ENCODE results near the gene NUPR1.

NUPR1 gene

DNA sequence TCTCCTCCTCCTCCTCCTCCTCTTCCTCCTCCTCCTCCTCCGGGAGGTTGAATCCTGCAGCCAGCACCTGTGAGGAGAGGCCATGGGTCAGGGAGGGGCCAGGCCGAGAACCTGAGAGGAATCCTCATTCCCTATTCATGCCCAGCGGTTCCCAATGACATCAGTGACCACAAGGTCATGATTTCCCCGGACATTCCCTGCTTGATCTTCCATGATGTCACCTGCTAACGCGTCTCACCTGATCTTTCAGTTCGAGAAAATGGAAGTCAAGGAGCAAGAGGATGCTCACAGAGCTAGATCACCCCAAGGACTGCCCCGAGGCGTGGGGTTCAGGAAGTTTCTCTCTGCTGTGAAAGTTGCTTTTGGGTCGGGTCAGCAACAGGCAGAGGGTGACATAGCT lies 38.9 kb downstream of the NUPR1 start (continued):
- TF ChIP-seq, protein P1, sequence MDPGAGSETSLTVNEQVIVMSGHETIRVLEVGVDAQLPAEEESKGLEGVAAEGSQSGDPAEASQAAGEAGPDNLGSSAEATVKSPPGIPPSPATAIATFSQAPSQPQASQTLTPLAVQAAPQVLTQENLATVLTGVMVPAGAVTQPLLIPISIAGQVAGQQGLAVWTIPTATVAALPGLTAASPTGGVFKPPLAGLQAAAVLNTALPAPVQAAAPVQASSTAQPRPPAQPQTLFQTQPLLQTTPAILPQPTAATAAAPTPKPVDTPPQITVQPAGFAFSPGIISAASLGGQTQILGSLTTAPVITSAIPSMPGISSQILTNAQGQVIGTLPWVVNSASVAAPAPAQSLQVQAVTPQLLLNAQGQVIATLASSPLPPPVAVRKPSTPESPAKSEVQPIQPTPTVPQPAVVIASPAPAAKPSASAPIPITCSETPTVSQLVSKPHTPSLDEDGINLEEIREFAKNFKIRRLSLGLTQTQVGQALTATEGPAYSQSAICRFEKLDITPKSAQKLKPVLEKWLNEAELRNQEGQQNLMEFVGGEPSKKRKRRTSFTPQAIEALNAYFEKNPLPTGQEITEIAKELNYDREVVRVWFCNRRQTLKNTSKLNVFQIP (CRISPR knock-in tag; IDR thresholded peaks at IDR 0.05; ENCODE audit: borderline replicate concordance, low read depth), result no peak
- TF ChIP-seq ZFP30 (CRISPR knock-in tag; IDR thresholded peaks at IDR 0.05), result no peak
- TF ChIP-seq TCF4 (CRISPR knock-in tag; IDR thresholded peaks at IDR 0.05; ENCODE audit: borderline replicate concordance), result no peak
- TF ChIP-seq RARB (CRISPR knock-in tag; IDR thresholded peaks at IDR 0.05), result no peak
- no peak for TF ChIP-seq PPARA (CRISPR knock-in tag; IDR thresholded peaks at IDR 0.05; ENCODE audit: borderline replicate concordance)

DNA sequence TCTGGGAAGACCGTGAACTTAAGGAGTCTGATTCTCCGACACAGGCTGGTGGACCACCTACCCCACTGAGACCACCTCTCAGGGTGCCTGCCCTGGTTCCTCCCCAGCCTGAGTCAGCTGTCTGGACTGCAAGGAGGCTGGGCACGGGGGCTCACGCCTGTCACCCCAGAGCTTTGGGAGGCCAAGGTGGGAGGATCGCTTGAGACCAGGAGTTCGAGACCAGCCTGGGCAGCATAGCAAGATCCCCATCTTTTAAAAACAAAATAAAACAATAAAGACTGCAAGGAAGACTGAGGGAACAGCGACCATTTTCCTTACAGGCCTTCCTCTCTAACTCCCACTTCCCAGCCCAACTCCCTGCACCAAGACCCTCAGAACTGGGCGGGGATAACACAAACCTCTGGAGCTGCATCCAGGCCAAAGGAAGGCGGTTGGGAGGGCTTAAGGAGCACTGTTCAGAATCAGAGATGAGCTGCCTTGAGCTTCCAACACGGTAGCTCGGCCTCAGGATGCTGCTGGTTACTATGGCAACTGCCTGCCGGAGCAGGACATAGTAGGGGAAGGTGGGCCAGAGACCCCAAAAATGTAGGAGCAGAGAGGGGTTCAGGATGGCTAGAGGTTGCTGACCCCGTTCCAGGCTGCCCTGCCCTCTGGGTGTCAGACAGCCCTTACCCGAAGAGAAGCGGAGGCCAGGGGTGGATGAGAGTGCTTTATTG lies 40.0 kb downstream of the NUPR1 start:
- ATAC-seq, result no peak
- TF ChIP-seq BACH2 (CRISPR knock-in tag; IDR thresholded peaks at IDR 0.05; ENCODE audit: borderline replicate concordance), result no peak
- TF ChIP-seq TOX (CRISPR knock-in tag; IDR thresholded peaks at IDR 0.05; ENCODE audit: borderline replicate concordance), result no peak
- TF ChIP-seq, protein P1 (CRISPR knock-in tag; IDR thresholded peaks at IDR 0.05; ENCODE audit: borderline replicate concordance, low read depth), result no peak
- TF ChIP-seq ZNF565 (CRISPR knock-in tag; conservative IDR thresholded peaks at IDR 0.05; ENCODE audit: low read depth), result no peak
- no peak for TF ChIP-seq ZC3H10 (CRISPR knock-in tag; IDR thresholded peaks at IDR 0.05)
- TF ChIP-seq ZNF70 (CRISPR knock-in tag; IDR thresholded peaks at IDR 0.05), result no peak
- TF ChIP-seq PPARA (CRISPR knock-in tag; IDR thresholded peaks at IDR 0.05; ENCODE audit: borderline replicate concordance), result no peak
- no peak for TF ChIP-seq OSR1 (CRISPR knock-in tag; IDR thresholded peaks at IDR 0.05)
- TF ChIP-seq, protein P2, sequence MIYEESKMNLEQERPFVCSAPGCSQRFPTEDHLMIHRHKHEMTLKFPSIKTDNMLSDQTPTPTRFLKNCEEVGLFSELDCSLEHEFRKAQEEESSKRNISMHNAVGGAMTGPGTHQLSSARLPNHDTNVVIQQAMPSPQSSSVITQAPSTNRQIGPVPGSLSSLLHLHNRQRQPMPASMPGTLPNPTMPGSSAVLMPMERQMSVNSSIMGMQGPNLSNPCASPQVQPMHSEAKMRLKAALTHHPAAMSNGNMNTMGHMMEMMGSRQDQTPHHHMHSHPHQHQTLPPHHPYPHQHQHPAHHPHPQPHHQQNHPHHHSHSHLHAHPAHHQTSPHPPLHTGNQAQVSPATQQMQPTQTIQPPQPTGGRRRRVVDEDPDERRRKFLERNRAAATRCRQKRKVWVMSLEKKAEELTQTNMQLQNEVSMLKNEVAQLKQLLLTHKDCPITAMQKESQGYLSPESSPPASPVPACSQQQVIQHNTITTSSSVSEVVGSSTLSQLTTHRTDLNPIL (CRISPR knock-in tag; IDR thresholded peaks at IDR 0.05; ENCODE audit: low read depth), result no peak
- TF ChIP-seq GLIS3 (CRISPR knock-in tag; IDR thresholded peaks at IDR 0.05), result no peak
- no peak for TF ChIP-seq ZFP30 (CRISPR knock-in tag; IDR thresholded peaks at IDR 0.05)
- no peak for TF ChIP-seq ESRRG (CRISPR knock-in tag; IDR thresholded peaks at IDR 0.05)
- TF ChIP-seq TCF4 (CRISPR knock-in tag; IDR thresholded peaks at IDR 0.05; ENCODE audit: borderline replicate concordance), result no peak
- TF ChIP-seq, protein P3, sequence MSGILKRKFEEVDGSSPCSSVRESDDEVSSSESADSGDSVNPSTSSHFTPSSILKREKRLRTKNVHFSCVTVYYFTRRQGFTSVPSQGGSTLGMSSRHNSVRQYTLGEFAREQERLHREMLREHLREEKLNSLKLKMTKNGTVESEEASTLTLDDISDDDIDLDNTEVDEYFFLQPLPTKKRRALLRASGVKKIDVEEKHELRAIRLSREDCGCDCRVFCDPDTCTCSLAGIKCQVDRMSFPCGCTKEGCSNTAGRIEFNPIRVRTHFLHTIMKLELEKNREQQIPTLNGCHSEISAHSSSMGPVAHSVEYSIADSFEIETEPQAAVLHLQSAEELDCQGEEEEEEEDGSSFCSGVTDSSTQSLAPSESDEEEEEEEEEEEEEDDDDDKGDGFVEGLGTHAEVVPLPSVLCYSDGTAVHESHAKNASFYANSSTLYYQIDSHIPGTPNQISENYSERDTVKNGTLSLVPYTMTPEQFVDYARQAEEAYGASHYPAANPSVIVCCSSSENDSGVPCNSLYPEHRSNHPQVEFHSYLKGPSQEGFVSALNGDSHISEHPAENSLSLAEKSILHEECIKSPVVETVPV (CRISPR knock-in tag; IDR thresholded peaks at IDR 0.05), result no peak

DNA sequence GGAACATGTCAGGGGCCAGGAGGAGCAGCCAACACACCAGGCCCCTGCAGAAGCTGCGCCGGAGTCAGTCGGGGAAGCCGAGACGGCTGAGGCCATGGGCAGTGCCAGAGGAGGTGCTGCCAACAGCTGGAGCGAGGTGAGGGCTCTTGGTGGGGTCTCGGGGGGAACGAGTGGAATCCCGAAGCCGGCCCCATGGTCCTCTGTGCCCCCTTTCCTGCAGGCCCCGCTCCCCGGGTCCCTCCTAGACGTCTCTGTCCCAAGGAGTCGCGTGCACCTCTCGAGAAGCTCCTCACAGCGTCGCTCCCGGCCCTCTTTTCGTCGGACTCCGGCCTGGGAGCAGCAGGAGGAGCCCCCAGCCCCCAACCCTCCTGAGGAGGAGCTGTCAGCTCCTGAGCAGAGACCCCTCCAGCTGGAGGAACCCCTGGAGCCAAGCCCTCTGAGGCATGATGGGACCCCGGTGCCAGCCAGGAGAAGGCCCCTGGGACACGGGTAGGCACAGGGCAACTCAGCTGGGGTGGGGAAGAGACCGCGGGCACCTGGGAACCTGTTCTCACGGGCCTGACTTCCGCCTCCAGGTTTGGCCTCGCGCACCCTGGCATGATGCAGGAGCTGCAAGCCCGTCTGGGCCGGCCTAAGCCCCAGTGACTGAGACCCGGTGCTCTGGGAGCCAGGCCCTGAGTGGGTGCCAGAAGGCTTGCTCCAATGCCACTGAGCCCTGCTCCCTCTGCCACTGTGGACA lies 40.7 kb downstream of the NUPR1 start:
- no peak; the same call in 2 of the 3 replicates for ATAC-seq
- TF ChIP-seq ZNF8 (CRISPR knock-in tag; IDR thresholded peaks at IDR 0.05) (no peak), ZFP3 (CRISPR knock-in tag; IDR thresholded peaks at IDR 0.05) (no peak), RARB (CRISPR knock-in tag; IDR thresholded peaks at IDR 0.05) (no peak), ZC3H10 (CRISPR knock-in tag; IDR thresholded peaks at IDR 0.05) (no peak), GLIS3 (CRISPR knock-in tag; IDR thresholded peaks at IDR 0.05) (no peak), ISL1 (CRISPR knock-in tag; IDR thresholded peaks at IDR 0.05) (no peak), ARNTL (CRISPR knock-in tag; IDR thresholded peaks at IDR 0.05; ENCODE audit: borderline replicate concordance, low read depth) (no peak), ZFP30 (CRISPR knock-in tag; IDR thresholded peaks at IDR 0.05) (no peak)
- TF ChIP-seq, protein P4, sequence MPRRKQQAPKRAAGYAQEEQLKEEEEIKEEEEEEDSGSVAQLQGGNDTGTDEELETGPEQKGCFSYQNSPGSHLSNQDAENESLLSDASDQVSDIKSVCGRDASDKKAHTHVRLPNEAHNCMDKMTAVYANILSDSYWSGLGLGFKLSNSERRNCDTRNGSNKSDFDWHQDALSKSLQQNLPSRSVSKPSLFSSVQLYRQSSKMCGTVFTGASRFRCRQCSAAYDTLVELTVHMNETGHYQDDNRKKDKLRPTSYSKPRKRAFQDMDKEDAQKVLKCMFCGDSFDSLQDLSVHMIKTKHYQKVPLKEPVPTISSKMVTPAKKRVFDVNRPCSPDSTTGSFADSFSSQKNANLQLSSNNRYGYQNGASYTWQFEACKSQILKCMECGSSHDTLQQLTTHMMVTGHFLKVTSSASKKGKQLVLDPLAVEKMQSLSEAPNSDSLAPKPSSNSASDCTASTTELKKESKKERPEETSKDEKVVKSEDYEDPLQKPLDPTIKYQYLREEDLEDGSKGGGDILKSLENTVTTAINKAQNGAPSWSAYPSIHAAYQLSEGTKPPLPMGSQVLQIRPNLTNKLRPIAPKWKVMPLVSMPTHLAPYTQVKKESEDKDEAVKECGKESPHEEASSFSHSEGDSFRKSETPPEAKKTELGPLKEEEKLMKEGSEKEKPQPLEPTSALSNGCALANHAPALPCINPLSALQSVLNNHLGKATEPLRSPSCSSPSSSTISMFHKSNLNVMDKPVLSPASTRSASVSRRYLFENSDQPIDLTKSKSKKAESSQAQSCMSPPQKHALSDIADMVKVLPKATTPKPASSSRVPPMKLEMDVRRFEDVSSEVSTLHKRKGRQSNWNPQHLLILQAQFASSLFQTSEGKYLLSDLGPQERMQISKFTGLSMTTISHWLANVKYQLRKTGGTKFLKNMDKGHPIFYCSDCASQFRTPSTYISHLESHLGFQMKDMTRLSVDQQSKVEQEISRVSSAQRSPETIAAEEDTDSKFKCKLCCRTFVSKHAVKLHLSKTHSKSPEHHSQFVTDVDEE (CRISPR knock-in tag; IDR thresholded peaks at IDR 0.05), result no peak
- TF ChIP-seq, protein P1 (CRISPR knock-in tag; IDR thresholded peaks at IDR 0.05; ENCODE audit: borderline replicate concordance, low read depth), result no peak
- TF ChIP-seq, protein P2 (CRISPR knock-in tag; IDR thresholded peaks at IDR 0.05; ENCODE audit: low read depth), result no peak
- TF ChIP-seq, protein P5, sequence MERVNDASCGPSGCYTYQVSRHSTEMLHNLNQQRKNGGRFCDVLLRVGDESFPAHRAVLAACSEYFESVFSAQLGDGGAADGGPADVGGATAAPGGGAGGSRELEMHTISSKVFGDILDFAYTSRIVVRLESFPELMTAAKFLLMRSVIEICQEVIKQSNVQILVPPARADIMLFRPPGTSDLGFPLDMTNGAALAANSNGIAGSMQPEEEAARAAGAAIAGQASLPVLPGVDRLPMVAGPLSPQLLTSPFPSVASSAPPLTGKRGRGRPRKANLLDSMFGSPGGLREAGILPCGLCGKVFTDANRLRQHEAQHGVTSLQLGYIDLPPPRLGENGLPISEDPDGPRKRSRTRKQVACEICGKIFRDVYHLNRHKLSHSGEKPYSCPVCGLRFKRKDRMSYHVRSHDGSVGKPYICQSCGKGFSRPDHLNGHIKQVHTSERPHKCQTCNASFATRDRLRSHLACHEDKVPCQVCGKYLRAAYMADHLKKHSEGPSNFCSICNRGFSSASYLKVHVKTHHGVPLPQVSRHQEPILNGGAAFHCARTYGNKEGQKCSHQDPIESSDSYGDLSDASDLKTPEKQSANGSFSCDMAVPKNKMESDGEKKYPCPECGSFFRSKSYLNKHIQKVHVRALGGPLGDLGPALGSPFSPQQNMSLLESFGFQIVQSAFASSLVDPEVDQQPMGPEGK (CRISPR knock-in tag; IDR thresholded peaks at IDR 0.05; ENCODE audit: borderline replicate concordance), result no peak

Measured in SK-N-SH treated with all-trans-retinoic acid at 6 μM for 48 hours (cell line).